ELF-1 (cell line): ENCODE data around the gene C11orf52.
"Not testable (repeated sequence)": the region's sequence is repeated elsewhere in the genome, so short reads cannot be mapped to it uniquely, and the experiment has no call there.

Source experiments
- DNase-seq: peaks from one replicate; pipeline ENCODE4 v3.0.0-alpha.2; 2016; ENCODE audit warnings: low read depth, low spot score

The C11orf52 gene

GRCh38 chr11:111918390-111919256, at the start of gene C11orf52:
Gene C11orf52 (plus strand): TSS chr11:111918913. CDS start chr11:111918973, 60 bp downstream.
- DNase-seq = peak; percentile 91

GRCh38 chr11:111870113-111870512, 48.6 kb upstream of the C11orf52 start:
- no peak for DNase-seq

- no peak for DNase-seq
These were observed 48.2 kb upstream of the C11orf52 start for GRCh38 chr11:111870522-111870885.

GRCh38 chr11:111870886-111871692, 47.6 kb upstream of the C11orf52 start, which contains the start of gene ALG9:
Gene ALG9 (minus strand): TSS chr11:111871581. CDS start chr11:111871482, 99 bp downstream.
- DNase-seq = peak; percentile 86

GRCh38 chr11:111871693-111872161, 47.0 kb upstream of the C11orf52 start:
- no peak for DNase-seq

- no peak for DNase-seq
These were observed 40.3 kb upstream of the C11orf52 start for GRCh38 chr11:111878385-111878848.

- peak; percentile 99 for DNase-seq
These were observed 39.7 kb upstream of the C11orf52 start, which contains the start of the genes CFAP68 and FDXACB1 for GRCh38 chr11:111878849-111879636. Gene CFAP68 (plus strand): TSS chr11:111879541. CDS start chr11:111879561, 20 bp downstream. Gene FDXACB1 (minus strand): TSS chr11:111879165. CDS start chr11:111879132, 33 bp downstream.

GRCh38 chr11:111879637-111879960, 39.1 kb upstream of the C11orf52 start:
- no peak for DNase-seq

- no peak for DNase-seq
These were observed 36.5 kb upstream of the C11orf52 start for GRCh38 chr11:111882202-111882601.

GRCh38 chr11:111885053-111885452, 33.7 kb upstream of the C11orf52 start:
- DNase-seq = not testable (repeated sequence)

GRCh38 chr11:111886032-111886431, 32.7 kb upstream of the C11orf52 start:
- DNase-seq = no peak

- no peak for DNase-seq
These were observed 31.9 kb upstream of the C11orf52 start for GRCh38 chr11:111886844-111887243.

- DNase-seq = no peak
These were observed 13.3 kb upstream of the C11orf52 start for GRCh38 chr11:111905411-111905810.

- DNase-seq = no peak
These were observed 12.0 kb upstream of the C11orf52 start for GRCh38 chr11:111906680-111907079.

GRCh38 chr11:111908639-111909305, 9.9 kb upstream of the C11orf52 start:
- no peak for DNase-seq

GRCh38 chr11:111909378-111909777, 9.3 kb upstream of the C11orf52 start:
- no peak for DNase-seq

GRCh38 chr11:111910676-111911562, 7.8 kb upstream of the C11orf52 start:
- no peak for DNase-seq

- DNase-seq = peak; percentile 69
These were observed 6.9 kb upstream of the C11orf52 start, which contains the start of gene CRYAB for GRCh38 chr11:111911563-111912401. Gene CRYAB (minus strand): TSS chr11:111911770. CDS start chr11:111911724, 46 bp downstream.

- DNase-seq = no peak
These were observed 6.2 kb upstream of the C11orf52 start, which contains the start of gene HSPB2 for GRCh38 chr11:111912535-111912934. Gene HSPB2 (plus strand): TSS chr11:111912734. CDS start chr11:111912830, 96 bp downstream.
